HG03139 (cell line): ENCODE data around the gene HSPB6.
"Not testable (repeated sequence)": the region's sequence is repeated elsewhere in the genome, so short reads cannot be mapped to it uniquely, and the experiment has no call there.

Experiments
- ATAC-seq: cut with Tn5 transposase; IDR thresholded peaks from one replicate; pipeline ENCODE4 v1.9.1; 2021; ENCODE audit not compliant: unreplicated experiment

HSPB6 gene

DNA sequence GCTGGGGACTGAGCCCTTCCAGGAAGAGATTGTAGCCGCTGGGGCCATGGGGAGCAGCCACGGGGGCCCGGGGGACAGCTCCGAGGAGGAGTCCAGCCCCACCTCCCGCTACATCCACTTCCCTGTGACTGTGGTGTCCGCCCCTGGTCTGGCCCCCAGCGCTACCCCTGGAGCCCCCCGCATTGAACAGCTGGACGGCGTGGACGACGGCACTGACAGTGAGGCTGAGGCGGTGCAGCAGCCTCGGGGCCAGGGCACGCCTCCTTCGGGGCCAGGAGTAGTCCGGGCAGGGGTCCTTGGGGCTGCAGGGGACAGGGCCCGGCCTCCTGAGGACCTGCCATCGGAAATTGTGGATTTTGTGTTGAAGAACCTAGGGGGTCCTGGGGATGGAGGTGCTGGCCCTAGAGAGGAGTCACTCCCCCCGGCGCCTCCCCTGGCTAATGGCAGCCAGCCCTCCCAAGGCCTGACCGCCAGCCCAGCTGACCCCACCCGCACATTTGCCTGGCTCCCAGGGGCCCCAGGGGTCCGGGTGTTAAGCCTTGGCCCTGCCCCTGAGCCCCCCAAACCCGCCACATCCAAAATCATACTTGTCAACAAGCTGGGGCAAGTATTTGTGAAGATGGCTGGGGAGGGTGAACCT, 24.2 kb downstream of the HSPB6 start:
- ATAC-seq: no peak

DNA sequence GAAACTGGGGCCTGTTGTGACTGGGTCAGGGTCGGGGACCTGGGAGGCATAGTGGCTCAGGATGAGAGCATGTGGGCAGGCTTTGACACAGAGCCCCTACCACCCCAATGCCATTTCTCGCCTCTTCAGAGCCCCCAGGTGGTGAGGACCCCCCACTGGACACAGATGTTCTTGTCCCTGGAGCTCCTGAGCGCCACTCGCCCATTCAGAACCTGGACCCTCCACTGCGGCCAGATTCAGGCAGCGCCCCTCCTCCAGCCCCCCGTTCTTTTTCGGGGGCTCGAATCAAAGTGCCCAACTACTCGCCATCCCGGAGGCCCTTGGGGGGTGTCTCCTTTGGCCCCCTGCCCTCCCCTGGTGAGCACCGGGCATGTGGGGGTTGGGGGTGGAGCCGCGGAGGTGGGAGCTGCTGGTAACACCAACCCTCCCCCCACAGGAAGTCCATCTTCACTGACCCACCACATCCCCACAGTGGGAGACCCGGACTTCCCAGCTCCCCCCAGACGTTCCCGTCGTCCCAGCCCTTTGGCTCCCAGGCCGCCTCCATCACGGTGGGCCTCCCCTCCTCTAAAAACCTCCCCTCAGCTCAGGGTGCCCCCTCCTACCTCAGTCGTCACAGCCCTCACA, 24.9 kb downstream of the HSPB6 start:
- ATAC-seq: no peak

DNA sequence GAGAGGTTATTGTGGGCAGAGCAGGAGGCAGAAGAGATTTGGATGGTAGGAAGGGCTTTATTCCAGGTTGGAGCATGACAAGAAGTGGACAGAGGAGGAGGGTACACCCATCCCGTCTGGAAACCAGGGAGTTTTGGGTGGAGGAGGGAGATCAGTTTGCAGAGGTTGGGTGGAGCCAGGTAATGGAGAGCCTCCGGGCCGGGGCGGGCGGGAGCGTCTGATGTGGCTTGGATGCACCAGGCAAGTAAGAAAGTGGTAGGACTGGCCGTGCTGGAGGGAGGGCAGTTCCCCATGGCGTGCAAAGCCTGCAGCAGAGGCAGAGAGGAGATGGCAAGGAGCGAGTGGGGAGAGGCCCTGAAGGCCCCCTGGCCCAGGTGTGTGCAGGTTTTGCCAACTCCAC, 25.5 kb downstream of the HSPB6 start:
- no peak for ATAC-seq

DNA sequence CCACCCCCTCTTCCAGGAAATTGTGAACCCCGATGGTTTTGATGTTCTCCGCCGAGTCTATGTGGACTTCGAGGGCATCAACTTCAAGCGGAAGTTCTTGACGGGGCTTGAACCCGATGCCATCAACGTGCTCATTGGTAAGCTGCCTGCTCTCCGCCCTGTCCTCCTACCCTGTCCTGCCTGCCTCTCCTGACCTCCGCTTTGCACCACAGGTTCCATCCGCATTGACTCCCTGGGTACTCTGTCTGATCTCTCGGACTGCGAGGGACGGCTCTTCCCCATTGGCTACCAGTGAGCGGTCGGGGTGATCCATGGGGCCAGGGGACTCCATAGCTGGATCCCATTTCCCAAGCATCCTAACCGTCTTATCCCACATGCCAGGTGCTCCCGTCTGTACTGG, 26.5 kb downstream of the HSPB6 start:
- ATAC-seq: no peak

DNA sequence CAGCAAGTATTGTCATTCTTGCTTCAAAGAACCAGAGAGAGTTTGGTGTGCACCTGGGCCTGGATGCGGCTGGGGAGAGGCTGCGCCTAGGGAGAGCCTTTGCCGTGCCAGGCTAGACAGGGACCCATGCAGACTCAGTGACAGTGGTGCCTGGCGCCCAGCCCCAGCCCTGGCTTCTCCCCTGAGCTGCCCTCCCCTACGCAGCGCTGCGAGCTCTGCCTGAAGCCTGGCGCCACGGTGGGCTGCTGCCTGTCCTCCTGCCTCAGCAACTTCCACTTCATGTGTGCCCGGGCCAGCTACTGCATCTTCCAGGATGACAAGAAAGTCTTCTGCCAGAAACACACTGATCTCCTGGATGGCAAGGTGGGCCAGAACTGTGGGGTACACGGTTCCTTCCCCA, 27.1 kb downstream of the HSPB6 start:
- no peak for ATAC-seq

DNA sequence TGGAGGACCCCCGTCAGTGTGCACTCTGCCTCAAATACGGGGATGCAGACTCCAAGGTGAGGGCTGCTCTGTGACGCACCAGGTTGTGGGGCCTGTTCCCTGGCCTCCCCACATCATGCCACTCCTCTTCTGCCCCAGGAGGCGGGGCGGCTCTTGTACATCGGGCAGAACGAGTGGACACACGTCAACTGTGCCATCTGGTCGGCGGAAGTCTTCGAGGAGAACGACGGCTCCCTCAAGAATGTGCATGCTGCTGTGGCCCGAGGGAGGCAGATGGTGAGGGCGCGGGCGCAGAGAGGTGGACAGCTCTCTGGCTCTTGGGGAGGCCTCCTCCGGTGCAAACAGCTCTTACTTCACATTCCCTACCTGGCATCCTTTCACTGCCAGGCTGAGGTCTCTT, 27.8 kb downstream of the HSPB6 start:
- ATAC-seq: no peak

DNA sequence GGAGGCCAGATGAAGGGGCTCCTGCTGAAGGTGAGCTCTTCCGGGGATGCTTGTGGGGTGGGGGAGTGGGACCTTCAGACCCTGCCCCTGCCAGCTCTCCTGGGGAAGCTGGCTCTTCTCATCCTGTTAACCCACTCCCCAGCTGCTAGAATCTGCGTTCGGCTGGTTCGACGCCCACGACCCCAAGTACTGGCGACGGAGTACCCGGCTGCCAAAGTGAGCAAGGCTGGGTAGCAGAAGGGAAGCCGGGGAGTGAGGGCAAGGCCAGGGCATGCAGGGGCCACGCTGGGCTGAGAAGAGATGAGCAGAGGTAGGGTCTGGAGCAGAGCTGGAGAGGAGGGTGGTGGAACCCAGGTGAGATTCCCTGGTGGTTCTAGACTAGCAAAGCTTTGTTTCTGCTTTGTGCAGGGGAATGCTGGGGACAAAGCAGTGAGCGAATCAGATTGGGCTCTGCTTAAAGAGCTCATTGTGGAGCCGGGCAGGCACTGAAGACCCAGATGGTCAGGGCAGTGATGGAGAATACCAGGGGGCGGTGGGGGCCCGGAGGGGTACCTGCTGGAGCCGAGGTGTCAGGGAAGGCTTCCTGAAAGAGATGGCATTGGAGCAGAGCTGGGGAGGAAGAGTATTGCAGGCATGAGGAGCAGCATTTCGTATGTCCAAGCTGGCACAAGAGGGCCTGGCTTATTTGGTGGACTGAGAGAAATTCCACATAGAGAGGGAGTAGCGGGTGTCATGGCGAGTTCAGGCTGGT, 28.7 kb downstream of the HSPB6 start:
- ATAC-seq: no peak

- ATAC-seq: no peak
Observed at GRCh38 chr19:35727053-35727955, 29.5 kb downstream of the HSPB6 start.

- no peak for ATAC-seq
Observed at GRCh38 chr19:35725216-35725861, 31.5 kb downstream of the HSPB6 start.

DNA sequence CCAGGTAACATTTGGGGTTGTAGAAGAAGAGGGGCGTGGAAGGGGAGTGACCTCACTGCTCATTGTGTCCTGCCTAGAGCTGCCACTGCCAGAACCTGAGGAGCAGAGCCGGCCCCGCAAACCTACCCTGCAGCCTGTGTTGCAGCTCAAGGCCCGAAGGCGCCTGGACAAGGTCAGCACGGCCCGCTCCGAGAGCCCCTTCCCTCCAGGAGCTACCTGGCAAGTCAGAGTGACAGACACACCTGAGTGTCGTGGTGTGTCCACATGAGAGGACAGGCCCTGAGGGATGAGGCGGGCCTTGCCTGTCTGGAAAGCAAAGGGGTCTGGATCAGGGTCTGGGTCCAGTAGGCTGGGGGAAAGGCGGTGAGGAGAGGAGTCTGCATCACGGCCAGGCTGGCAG, 32.3 kb downstream of the HSPB6 start:
- no peak for ATAC-seq

- not testable (repeated sequence) for ATAC-seq
Observed at GRCh38 chr19:35724132-35724531, 32.7 kb downstream of the HSPB6 start.

GRCh38 chr19:35723671-35724070, 33.2 kb downstream of the HSPB6 start:
- ATAC-seq: no peak

DNA sequence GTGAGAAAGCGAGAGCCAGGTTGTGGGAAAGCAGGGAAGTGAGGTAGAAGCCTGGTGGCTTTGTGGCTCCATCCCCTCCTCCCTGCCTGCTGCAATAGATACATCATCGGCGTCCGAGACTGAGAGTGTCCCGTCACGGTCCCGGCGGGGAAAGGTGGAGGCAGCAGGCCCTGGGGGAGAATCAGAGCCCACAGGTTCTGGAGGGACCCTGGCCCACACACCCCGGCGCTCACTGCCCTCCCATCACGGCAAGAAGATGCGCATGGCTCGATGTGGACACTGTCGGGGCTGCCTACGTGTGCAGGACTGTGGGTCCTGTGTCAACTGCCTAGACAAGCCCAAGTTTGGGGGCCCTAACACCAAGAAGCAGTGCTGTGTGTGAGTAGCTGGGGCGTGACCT, 33.9 kb downstream of the HSPB6 start:
- ATAC-seq: no peak

- ATAC-seq: no peak
Observed at GRCh38 chr19:35722461-35722860, 34.4 kb downstream of the HSPB6 start.

- ATAC-seq: no peak
Observed at GRCh38 chr19:35721374-35721773, 35.5 kb downstream of the HSPB6 start.

- no peak for ATAC-seq
Observed at GRCh38 chr19:35720648-35721047, 36.2 kb downstream of the HSPB6 start.

DNA sequence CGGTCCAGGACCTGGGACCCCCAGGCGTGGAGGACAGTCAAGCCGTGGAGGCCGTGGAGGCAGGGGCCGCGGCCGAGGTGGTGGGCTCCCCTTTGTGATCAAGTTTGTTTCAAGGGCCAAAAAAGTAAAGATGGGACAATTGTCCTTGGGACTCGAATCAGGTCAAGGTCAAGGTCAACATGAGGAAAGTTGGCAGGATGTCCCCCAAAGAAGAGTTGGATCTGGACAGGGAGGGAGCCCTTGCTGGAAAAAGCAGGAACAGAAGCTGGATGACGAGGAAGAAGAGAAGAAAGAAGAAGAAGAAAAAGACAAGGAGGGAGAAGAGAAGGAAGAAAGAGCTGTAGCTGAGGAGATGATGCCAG, 36.7 kb downstream of the HSPB6 start:
- ATAC-seq: no peak

DNA sequence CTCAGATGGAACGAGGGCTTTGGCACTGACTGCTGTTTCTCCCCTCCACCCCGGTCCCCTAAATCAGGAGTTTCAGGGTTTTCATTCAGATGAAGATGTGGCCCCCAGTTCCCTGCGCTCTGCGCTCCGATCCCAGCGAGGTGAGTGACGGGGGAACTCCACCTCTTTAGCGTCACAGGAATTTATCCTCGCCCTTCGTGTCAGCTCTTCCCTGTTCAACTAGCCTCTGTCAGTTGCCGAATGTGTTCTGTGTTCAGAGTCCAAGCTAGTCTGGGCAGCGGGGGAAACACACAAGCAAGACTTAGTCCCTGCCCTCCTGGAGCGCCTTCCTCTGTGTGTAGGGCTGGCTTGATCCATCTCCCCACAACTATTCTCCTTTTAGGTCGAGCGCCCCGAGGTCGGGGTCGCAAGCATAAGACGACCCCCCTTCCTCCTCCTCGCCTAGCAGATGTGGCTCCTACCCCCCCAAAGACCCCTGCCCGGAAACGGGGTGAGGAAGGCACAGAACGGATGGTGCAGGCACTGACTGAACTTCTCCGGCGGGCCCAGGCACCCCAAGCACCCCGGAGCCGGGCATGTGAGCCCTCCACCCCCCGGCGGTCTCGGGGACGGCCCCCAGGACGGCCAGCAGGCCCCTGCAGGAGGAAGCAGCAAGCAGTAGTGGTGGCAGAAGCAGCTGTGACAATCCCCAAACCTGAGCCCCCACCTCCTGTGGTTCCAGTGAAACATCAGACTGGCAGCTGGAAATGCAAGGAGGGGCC, 37.2 kb downstream of the HSPB6 start:
- no peak for ATAC-seq

DNA sequence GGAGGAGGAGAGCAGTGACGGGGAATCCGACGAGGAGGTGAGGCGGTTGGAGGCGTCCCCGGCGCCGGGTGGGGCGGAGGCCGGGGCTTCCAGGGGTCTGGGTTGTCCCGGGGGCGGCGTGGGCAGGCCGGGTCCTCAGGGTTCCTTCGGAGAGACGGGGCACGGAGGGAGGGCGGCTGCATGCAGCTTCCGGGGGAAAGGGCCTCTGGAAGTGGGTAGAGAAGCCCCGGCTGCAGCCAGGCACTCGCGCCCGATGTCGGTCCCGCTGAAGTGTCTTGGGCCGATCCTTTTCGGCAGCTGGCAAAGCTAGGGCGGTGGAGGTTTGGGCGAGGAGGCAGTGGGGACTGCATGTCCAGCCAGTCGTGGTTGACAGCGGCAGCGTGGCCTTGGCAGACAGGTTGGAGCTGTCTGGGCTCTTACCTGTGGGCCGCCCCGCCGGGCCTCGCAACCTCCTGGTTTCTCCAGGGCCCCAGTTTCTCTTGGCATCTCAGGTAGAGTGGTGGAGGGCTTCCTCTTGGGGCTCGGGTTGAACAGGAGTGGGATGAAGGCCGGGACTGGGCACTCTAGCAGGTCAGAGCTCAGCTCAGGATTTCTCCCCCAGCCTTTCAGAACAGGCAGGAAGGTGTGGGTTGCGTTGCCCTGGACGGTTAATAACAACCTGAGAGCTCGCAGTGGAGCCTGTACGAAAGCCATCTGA, 38.3 kb downstream of the HSPB6 start:
- ATAC-seq: no peak
